Measurements from ENCODE around the gene CAD. TPM values are rescaled to one million over a fixed set of nuclear protein-coding genes. Genes with fewer than 3 reads are reported as not detected.

CAD gene
- total and polyA plus RNA-seq, 2 of the 4 experiments (the other 2 are of a cell fraction) = 12.9 to 38.7 TPM

Other genes with a start within 250 kb of the CAD start
- gene MAPRE3, start 246.7 kb upstream of the CAD start, total RNA-seq (2012; rRNA removed) = 1.8 and 2.5 TPM in 2 replicates
- gene MAPRE3, start 246.7 kb upstream of the CAD start, polyA plus RNA-seq (2012; rRNA removed) = 17.3 and 20.3 TPM in 2 replicates
- 31.7 and 32.1 TPM in 2 replicates for gene TMEM214, start 184.4 kb upstream of the CAD start, total RNA-seq (2012; rRNA removed)
- gene TMEM214, start 184.4 kb upstream of the CAD start, polyA plus RNA-seq (2012; rRNA removed) = 121 and 132 TPM in 2 replicates
- 22.8 and 26.2 TPM in 2 replicates for gene AGBL5, start 165.7 kb upstream of the CAD start, total RNA-seq (2012; rRNA removed)
- 19.0 and 21.1 TPM in 2 replicates for gene AGBL5, start 165.7 kb upstream of the CAD start, polyA plus RNA-seq (2012; rRNA removed)
- 196 and 386 TPM in 2 replicates for gene OST4, start 145.7 kb upstream of the CAD start, total RNA-seq (2012; rRNA removed)
- 806 and 1,337 TPM in 2 replicates for gene OST4, start 145.7 kb upstream of the CAD start, polyA plus RNA-seq (2012; rRNA removed)
- 26.5 and 27.8 TPM in 2 replicates for gene EMILIN1, start 138.8 kb upstream of the CAD start, total RNA-seq (2012; rRNA removed)
- 95.6 and 123 TPM in 2 replicates for gene EMILIN1, start 138.8 kb upstream of the CAD start, polyA plus RNA-seq (2012; rRNA removed)
- 0.56 and 0.72 TPM in 2 replicates for gene KHK, start 130.6 kb upstream of the CAD start, total RNA-seq (2012; rRNA removed)
- 0.80 and 0.82 TPM in 2 replicates for gene KHK, start 130.6 kb upstream of the CAD start, polyA plus RNA-seq (2012; rRNA removed)
- 0.28 and 0.54 TPM in 2 replicates for gene CGREF1, start 98.2 kb upstream of the CAD start, total RNA-seq (2012; rRNA removed)
- gene CGREF1, start 98.2 kb upstream of the CAD start, polyA plus RNA-seq (2012; rRNA removed) = 1.3 TPM in 2 replicates
- gene ABHD1, start 93.6 kb upstream of the CAD start, total RNA-seq (2012; rRNA removed) = not detected in 2 replicates
- gene ABHD1, start 93.6 kb upstream of the CAD start, polyA plus RNA-seq (2012; rRNA removed) = 0.14 and 0.24 TPM in 2 replicates
- gene PREB, start 82.7 kb upstream of the CAD start, total RNA-seq (2012; rRNA removed) = 36.1 and 38.9 TPM in 2 replicates
- gene PREB, start 82.7 kb upstream of the CAD start, polyA plus RNA-seq (2012; rRNA removed) = 49.0 and 52.2 TPM in 2 replicates
- not detected in 2 replicates for gene PRR30, start 78.0 kb upstream of the CAD start, total RNA-seq (2012; rRNA removed)
- gene PRR30, start 78.0 kb upstream of the CAD start, polyA plus RNA-seq (2012; rRNA removed) = not detected in 2 replicates
- gene TCF23, start 68.4 kb upstream of the CAD start, total RNA-seq (2012; rRNA removed) = not detected in 2 replicates
- gene TCF23, start 68.4 kb upstream of the CAD start, polyA plus RNA-seq (2012; rRNA removed) = not detected in 2 replicates
- 138 and 144 TPM in 2 replicates for gene ATRAID, start 5.3 kb upstream of the CAD start, total RNA-seq (2012; rRNA removed)
- 165 and 173 TPM in 2 replicates for gene ATRAID, start 5.3 kb upstream of the CAD start, polyA plus RNA-seq (2012; rRNA removed)
- 34.2 and 38.6 TPM in 2 replicates for gene SLC5A6, start 5.1 kb upstream of the CAD start, total RNA-seq (2012; rRNA removed)
- 28.8 and 30.6 TPM in 2 replicates for gene SLC5A6, start 5.1 kb upstream of the CAD start, polyA plus RNA-seq (2012; rRNA removed)
- gene SLC30A3, start 45.7 kb downstream of the CAD start, total RNA-seq (2012; rRNA removed) = under 0.01 TPM in 1 of 2 replicates, not detected in the other
- 0.15 and 0.17 TPM in 2 replicates for gene SLC30A3, start 45.7 kb downstream of the CAD start, polyA plus RNA-seq (2012; rRNA removed)
- gene DNAJC5G, start 58.1 kb downstream of the CAD start, total RNA-seq (2012; rRNA removed) = not detected in 2 replicates
- not detected in 2 replicates for gene DNAJC5G, start 58.1 kb downstream of the CAD start, polyA plus RNA-seq (2012; rRNA removed)
- gene TRIM54, start 65.1 kb downstream of the CAD start, total RNA-seq (2012; rRNA removed) = under 0.01 TPM in 1 of 2 replicates, not detected in the other
- gene TRIM54, start 65.1 kb downstream of the CAD start, polyA plus RNA-seq (2012; rRNA removed) = 0.07 and 0.15 TPM in 2 replicates
- not detected in 2 replicates for gene UCN, start 91.1 kb downstream of the CAD start, total RNA-seq (2012; rRNA removed)
- gene UCN, start 91.1 kb downstream of the CAD start, polyA plus RNA-seq (2012; rRNA removed) = 0.22 and 0.30 TPM in 2 replicates
- 70.4 and 80.5 TPM in 2 replicates for gene MPV17, start 105.7 kb downstream of the CAD start, total RNA-seq (2012; rRNA removed)
- 160 and 164 TPM in 2 replicates for gene MPV17, start 105.7 kb downstream of the CAD start, polyA plus RNA-seq (2012; rRNA removed)
- 23.1 and 25.5 TPM in 2 replicates for gene GTF3C2, start 139.4 kb downstream of the CAD start, total RNA-seq (2012; rRNA removed)
- 36.9 and 37.7 TPM in 2 replicates for gene GTF3C2, start 139.4 kb downstream of the CAD start, polyA plus RNA-seq (2012; rRNA removed)
- gene EIF2B4, start 153.0 kb downstream of the CAD start, total RNA-seq (2012; rRNA removed) = 47.9 and 48.9 TPM in 2 replicates
- gene EIF2B4, start 153.0 kb downstream of the CAD start, polyA plus RNA-seq (2012; rRNA removed) = 40.3 and 43.8 TPM in 2 replicates
- 130 and 131 TPM in 2 replicates for gene SNX17, start 153.2 kb downstream of the CAD start, total RNA-seq (2012; rRNA removed)
- 100.0 and 102 TPM in 2 replicates for gene SNX17, start 153.2 kb downstream of the CAD start, polyA plus RNA-seq (2012; rRNA removed)
- 3.1 and 3.4 TPM in 2 replicates for gene ZNF513, start 163.4 kb downstream of the CAD start, total RNA-seq (2012; rRNA removed)
- 23.5 and 23.7 TPM in 2 replicates for gene ZNF513, start 163.4 kb downstream of the CAD start, polyA plus RNA-seq (2012; rRNA removed)
- gene PPM1G, start 192.2 kb downstream of the CAD start, total RNA-seq (2012; rRNA removed) = 95.9 and 99.2 TPM in 2 replicates
- 55.9 and 57.6 TPM in 2 replicates for gene PPM1G, start 192.2 kb downstream of the CAD start, polyA plus RNA-seq (2012; rRNA removed)
- 107 and 120 TPM in 2 replicates for gene NRBP1, start 211.3 kb downstream of the CAD start, total RNA-seq (2012; rRNA removed)
- gene NRBP1, start 211.3 kb downstream of the CAD start, polyA plus RNA-seq (2012; rRNA removed) = 150 and 155 TPM in 2 replicates
- gene KRTCAP3, start 225.0 kb downstream of the CAD start, total RNA-seq (2012; rRNA removed) = not detected in 2 replicates
- 1.1 and 1.5 TPM in 2 replicates for gene KRTCAP3, start 225.0 kb downstream of the CAD start, polyA plus RNA-seq (2012; rRNA removed)

Measured in IMR-90 (cell line).